Measurements from ENCODE around the gene ZFHX3. TPM values are rescaled to one million over a fixed set of nuclear protein-coding genes. Genes with fewer than 3 reads are reported as not detected.

Gene ZFHX3
- total RNA-seq, 2 donors from 2014 or later = 0.79 to 2.2 TPM

GRCh38 chr16:73046202-73046848 is 1.6 kb downstream of the ZFHX3 start:
- no peak overlapping the region for H3K4me3 ChIP-seq (ENCODE audit: low read length)
- H3K27ac Mint-ChIP-seq = no peak overlapping the region
- peaks cover 8% of the 10 kb centered on the region for H3K4me1 ChIP-seq (ENCODE audit: control insufficient read depth, insufficient read depth, low read length)

GRCh38 chr16:73043828-73044467 is 4.0 kb downstream of the ZFHX3 start:
- Mint-ChIP-seq H3K4me1 (peaks cover 26% of the 10 kb centered on the region), H3K36me3 (ENCODE audit: low read depth) (no peaks in the 10 kb centered on the region), H3K9me3 (no peaks in the 10 kb centered on the region), H3K27me3 (ENCODE audit: insufficient read depth) (peaks cover 83% of the 10 kb centered on the region), H3K4me3 (no peak overlapping the region), H3K27ac (no peak overlapping the region)
- Histone ChIP-seq H3K36me3 (ENCODE audit: control insufficient read depth, insufficient read depth, low read length) (no peaks in the 10 kb centered on the region), H3K9ac (ENCODE audit: extremely low read depth, low read length, poor library complexity, severe bottlenecking) (no peak overlapping the region), H3K27me3 (ENCODE audit: control insufficient read depth, insufficient read depth, low read length, poor library complexity, severe bottlenecking) (peaks cover 89% of the 10 kb centered on the region), H3K9me3 (ENCODE audit: control insufficient read depth, low read length) (no peaks in the 10 kb centered on the region), H3K4me1 (ENCODE audit: control insufficient read depth, insufficient read depth, low read length) (peaks cover 8% of the 10 kb centered on the region), H3K4me3 (ENCODE audit: low read length) (no peak overlapping the region), H3K27ac (ENCODE audit: low read depth, low read length) (no peak overlapping the region)
- no peak for TF ChIP-seq CTCF (conservative IDR thresholded peaks at IDR 0.05)
- no peak for DNase-seq
- WGBS, 2 experiments (ENCODE audit: insufficient coverage in 1 of 2, insufficient read length in 1 of 2) = 76 to 82% methylated on average over 4 to 6 of the region's 6 CpGs

More at GRCh38 chr16:73046202-73046848, 1.6 kb downstream of the ZFHX3 start:
- Histone ChIP-seq H3K9me3 (ENCODE audit: control insufficient read depth, low read length) (no peaks in the 10 kb centered on the region), H3K27ac (ENCODE audit: low read depth, low read length) (no peak overlapping the region), H3K36me3 (ENCODE audit: control insufficient read depth, insufficient read depth, low read length) (no peaks in the 10 kb centered on the region), H3K9ac (ENCODE audit: extremely low read depth, low read length, poor library complexity, severe bottlenecking) (no peak overlapping the region), H3K27me3 (ENCODE audit: control insufficient read depth, insufficient read depth, low read length, poor library complexity, severe bottlenecking) (peaks cover 97% of the 10 kb centered on the region)
- Mint-ChIP-seq H3K36me3 (ENCODE audit: low read depth) (no peaks in the 10 kb centered on the region), H3K27me3 (ENCODE audit: insufficient read depth) (peaks cover 62% of the 10 kb centered on the region), H3K9me3 (no peaks in the 10 kb centered on the region), H3K4me3 (peak overlapping the region; percentile 10), H3K4me1 (peaks cover 24% of the 10 kb centered on the region)
- WGBS, 2 experiments (ENCODE audit: insufficient coverage in 1 of 2, insufficient read length in 1 of 2) = 16 to 20% methylated on average over 3 to 8 of the region's 8 CpGs
- TF ChIP-seq CTCF (conservative IDR thresholded peaks at IDR 0.05) = no peak
- no peak for DNase-seq

- H3K4me1 ChIP-seq (ENCODE audit: control insufficient read depth, insufficient read depth, low read length) = peaks cover 8% of the 10 kb centered on the region
Observed at GRCh38 chr16:73042807-73043206, 5.1 kb downstream of the ZFHX3 start.

More at GRCh38 chr16:73042807-73043206, 5.1 kb downstream of the ZFHX3 start:
- DNase-seq = no peak
- H3K9me3 ChIP-seq (ENCODE audit: control insufficient read depth, low read length) = no peaks in the 10 kb centered on the region
- Mint-ChIP-seq H3K9me3 (no peaks in the 10 kb centered on the region), H3K27ac (no peak overlapping the region), H3K4me1 (peaks cover 26% of the 10 kb centered on the region), H3K36me3 (ENCODE audit: low read depth) (no peaks in the 10 kb centered on the region), H3K4me3 (no peak overlapping the region), H3K27me3 (ENCODE audit: insufficient read depth) (peaks cover 93% of the 10 kb centered on the region)
- 84 to 89% methylated on average over 2 to 4 of the region's 4 CpGs for WGBS, 2 experiments (ENCODE audit: insufficient coverage in 1 of 2, insufficient read length in 1 of 2)
- H3K27me3 ChIP-seq (ENCODE audit: control insufficient read depth, insufficient read depth, low read length, poor library complexity, severe bottlenecking) = peaks cover 92% of the 10 kb centered on the region
- H3K27ac ChIP-seq (ENCODE audit: low read depth, low read length) = no peak overlapping the region
- no peak for TF ChIP-seq CTCF (conservative IDR thresholded peaks at IDR 0.05)
- no peak overlapping the region for H3K9ac ChIP-seq (ENCODE audit: extremely low read depth, low read length, poor library complexity, severe bottlenecking)
- no peak overlapping the region for H3K4me3 ChIP-seq (ENCODE audit: low read length)
- no peaks in the 10 kb centered on the region for H3K36me3 ChIP-seq (ENCODE audit: control insufficient read depth, insufficient read depth, low read length)
